ENCODE measurements around the gene GALNT7. TPM values are rescaled to one million over a fixed set of nuclear protein-coding genes. Genes with fewer than 3 reads are reported as not detected.
A peak's percentile ranks its signal among the peaks of the same experiment; 100 is the strongest.

GALNT7 gene
- total and polyA plus RNA-seq, 11 donors = 2.3 to 12.8 (median 6.0) TPM

- intact Hi-C loops (cut with DNase I) = loop anchor here (1.0 to 5.0 kb wide), 5 partner anchors 34 to 39 kb away; partner anchors contain the start of gene SAP30 (in 8 of the 10)
- peak overlapping the region; percentile 56 to 98 (median 92) for H3K4me3 ChIP-seq
- H3K4me1 ChIP-seq = peaks cover 0 to 48% (median 19%) of the 10 kb centered on the region in 12 donors
- ATAC-seq (peak; percentile 13 to 69 (median 53)), DNase-seq (peak; percentile 67 to 86 (median 78))
- peaks cover 0 to 44% (median 41%) of the 10 kb centered on the region in 9 donors for H3K36me3 ChIP-seq
- no peaks in the 10 kb centered on the region for H3K27me3 ChIP-seq
- no peaks in the 10 kb centered on the region for H3K9me3 ChIP-seq
- TF ChIP-seq CTCF (IDR thresholded peaks at IDR 0.05) = no peak
- TF ChIP-seq POLR2A (IDR thresholded peaks at IDR 0.05) = no peak
- 0 to 1% (median 0%) methylated on average over 22 to 52 of the region's 53 CpGs for WGBS, 4 donors
- peak overlapping the region; percentile 97 to 100 (median 98) for H3K27ac ChIP-seq
Measured at GRCh38 chr4:173333658-173334084, 165.1 kb downstream of the GALNT7 start.

- Histone ChIP-seq H3K36me3 (peaks cover 0 to 38% (median 35%) of the 10 kb centered on the region in 9 donors), H3K9me3 (no peaks in the 10 kb centered on the region), H3K27me3 (no peaks in the 10 kb centered on the region), H3K4me1 (peaks cover 0 to 45% (median 19%) of the 10 kb centered on the region in 12 donors), H3K4me3 (peak within 1 kb of the TSS; percentile 65 to 98 (median 92)), H3K27ac (peak within 1 kb of the TSS; percentile 97 to 100 (median 98))
- peak; percentile 98 to 100 (median 99) for ATAC-seq
- intact Hi-C loops (cut with DNase I) = loop anchor here (1.0 to 5.0 kb wide), 5 partner anchors 33 to 38 kb away; partner anchors contain the start of gene SAP30 (in 8 of the 10)
- 0 to 1% (median 0%) methylated on average over 45 to 61 of the region's 61 CpGs for WGBS, 4 donors
- peak; percentile 100 for DNase-seq
- no peak for TF ChIP-seq CTCF (IDR thresholded peaks at IDR 0.05)
- peak; percentile 90 to 98 for TF ChIP-seq POLR2A (IDR thresholded peaks at IDR 0.05)
Measured at GRCh38 chr4:173334085-173334890, 165.7 kb downstream of the GALNT7 start, which contains the start of gene HMGB2. Gene HMGB2 (minus strand): TSS chr4:173334358. CDS start chr4:173333649, 709 bp downstream.

- Histone ChIP-seq H3K4me3 (peak overlapping the region; percentile 65 to 98 (median 87)), H3K9me3 (no peaks in the 10 kb centered on the region), H3K4me1 (peaks cover 0 to 42% (median 19%) of the 10 kb centered on the region in 12 donors), H3K36me3 (peaks cover 0 to 30% (median 27%) of the 10 kb centered on the region in 9 donors), H3K27ac (peak overlapping the region; percentile 24 to 100 (median 78)), H3K27me3 (no peaks in the 10 kb centered on the region)
- TF ChIP-seq POLR2A (IDR thresholded peaks at IDR 0.05) = no peak
- TF ChIP-seq CTCF (IDR thresholded peaks at IDR 0.05) = no peak
- 2 to 4% (median 3%) methylated on average over 36 to 52 of the region's 52 CpGs for WGBS, 4 donors
- intact Hi-C loops (cut with DNase I) = loop anchor here (1.0 to 5.0 kb wide), 5 partner anchors 32 to 37 kb away; partner anchors contain the start of gene SAP30 (in 8 of the 10)
- DNase-seq = peak; percentile 59 to 82 (median 70)
- ATAC-seq = peak; percentile 44 to 64 (median 62)
Measured at GRCh38 chr4:173334891-173335752, 166.5 kb downstream of the GALNT7 start.

Measured in heart left ventricle (tissue), 16 donors.